OCI-LY7 (cell line): ENCODE results near the gene FUCA1. TPM values are rescaled to one million over a fixed set of nuclear protein-coding genes. Genes with fewer than 3 reads are reported as not detected.
A peak's percentile ranks its signal among the peaks of the same experiment; 100 is the strongest.

Source experiments
- BruUV-seq: library from RNA; stranded (reverse); fragments of 400-500 nt; replicated peaks from 2 replicates; lab custom pipeline; 2021; lab: Mats Ljungman, UMichigan
- CTCF ChIA-PET: fragments of 300-600 bp; sonication (Branson Sonifier 250); formaldehyde crosslinking; loops from one replicate; lab custom pipeline; 2022; ENCODE audit warnings: antibody characterized with exemption; ENCODE audit not compliant: unreplicated experiment; lab: Charles Lee
- POLR2A ChIA-PET: fragments of 300-600 bp; sonication (Branson Sonifier 250); formaldehyde crosslinking; loops from one replicate; lab custom pipeline; 2022; ENCODE audit warnings: antibody characterized with exemption; lab: Charles Lee
- DNase-seq: peaks from one replicate; pipeline ENCODE4 v3.0.0-alpha.2; 2015; ENCODE audit warnings: low spot score
- H2AFZ ChIP-seq: fragments of 200-600 bp; sonication (generic), shearing (Covaris generic); 2 replicates; pipeline ENCODE4 v1.6.1; 2014; ENCODE audit warnings: mild to moderate bottlenecking, antibody characterized with exemption, low read length, moderate library complexity
- H3K27ac ChIP-seq: fragments of 200-600 bp; sonication (generic); 2 replicates; pipeline ENCODE4 v1.5.1; 2014; ENCODE audit warnings: mixed run types, low read depth, mild to moderate bottlenecking, moderate library complexity, low read length, inconsistent platforms; ENCODE audit not compliant: poor library complexity, severe bottlenecking
- H3K36me3 ChIP-seq: fragments of 200-600 bp; sonication (generic); 2 replicates; pipeline ENCODE4 v1.6.1; 2014; ENCODE audit warnings: mild to moderate bottlenecking, antibody characterized with exemption, low read length, moderate library complexity, mixed read lengths; ENCODE audit not compliant: insufficient read depth
- H3K4me1 ChIP-seq: fragments of 200-600 bp; sonication (generic); 2 replicates; pipeline ENCODE4 v1.5.1; 2014; ENCODE audit warnings: mild to moderate bottlenecking, low read length; ENCODE audit not compliant: insufficient read depth, poor library complexity, severe bottlenecking
- H3K4me2 ChIP-seq: fragments of 200-600 bp; sonication (generic); 2 replicates; pipeline ENCODE4 v1.6.1; 2014; ENCODE audit warnings: mild to moderate bottlenecking, low read length
- H3K4me3 ChIP-seq: fragments of 200-600 bp; sonication (generic); 2 replicates; pipeline ENCODE4 v1.5.1; 2014; ENCODE audit warnings: mild to moderate bottlenecking, low read depth, low read length; ENCODE audit not compliant: poor library complexity, severe bottlenecking
- H3K79me2 ChIP-seq: fragments of 200-600 bp; sonication (generic); 2 replicates; pipeline ENCODE4 v1.6.1; 2016; ENCODE audit warnings: low read depth, mild to moderate bottlenecking, low read length, moderate library complexity, mixed read lengths; ENCODE audit not compliant: insufficient read depth
- H3K9me2 ChIP-seq: fragments of 200-600 bp; sonication (generic); 2 replicates; pipeline ENCODE4 v1.6.1; 2016; ENCODE audit warnings: mild to moderate bottlenecking, low read length, mixed read lengths; ENCODE audit not compliant: insufficient read depth
- H3K9me3 ChIP-seq: fragments of 200-600 bp; sonication (generic); 2 replicates; pipeline ENCODE4 v1.6.1; 2014; ENCODE audit warnings: mild to moderate bottlenecking, mixed run types, low read length, mixed read lengths
- H4K20me1 ChIP-seq: fragments of 200-600 bp; sonication (generic); 2 replicates; pipeline ENCODE4 v1.6.1; 2014; ENCODE audit warnings: mild to moderate bottlenecking, antibody characterized with exemption, low read length, moderate library complexity, mixed read lengths; ENCODE audit not compliant: insufficient read depth
- EZH2phosphoT487 ChIP-seq: fragments of 200-600 bp; sonication (generic); IDR thresholded peaks from 2 replicates; pipeline ENCODE4 v1.6.1; 2018; ENCODE audit warnings: low read depth, borderline replicate concordance, mild to moderate bottlenecking, mixed run types, antibody characterized with exemption, low read length, moderate library complexity, mixed read lengths
- intact Hi-C: fragments of 100-400 bp; cut with micrococcal nuclease; formaldehyde crosslinking; loops from one replicate; pipeline ENCODE4 v1.10.0; 2022; ENCODE audit not compliant: unreplicated experiment
- total RNA-seq, 2 experiments: library from RNA; depleted of rRNA in 1 of 2; stranded (reverse); fragments of >200 nt in 1 of 2; shearing (Covaris generic) in 1 of 2; gene quantifications; 2 replicates each; pipeline ENCODE4 v1.2.3, GENCODE V29; 2014 to 2022
- TF ChIP-seq, protein P1 (sequence below): fragments of 200-600 bp; sonication (generic); conservative IDR thresholded peaks from 2 replicates; pipeline ENCODE4 v1.5.1; 2014; ENCODE audit warnings: mild to moderate bottlenecking, antibody characterized with exemption, low read length, moderate library complexity, mixed read lengths

FUCA1 gene
- total RNA-seq, 2 experiments from 2014 or later: 9.1 to 9.9 TPM

- intact Hi-C loops: no loop called here
- H3K79me2 ChIP-seq: peaks cover 20% of the 10 kb centered on the region; the same call in 1 of the 2 replicates
- no TSS peak for BruUV-seq
- H3K4me3 ChIP-seq: no peak overlapping the region
- peaks cover 34% of the 10 kb centered on the region for H3K4me1 ChIP-seq
- H4K20me1 ChIP-seq: no peaks in the 10 kb centered on the region
- no peak overlapping the region for H3K4me2 ChIP-seq
- TF ChIP-seq, protein P1, sequence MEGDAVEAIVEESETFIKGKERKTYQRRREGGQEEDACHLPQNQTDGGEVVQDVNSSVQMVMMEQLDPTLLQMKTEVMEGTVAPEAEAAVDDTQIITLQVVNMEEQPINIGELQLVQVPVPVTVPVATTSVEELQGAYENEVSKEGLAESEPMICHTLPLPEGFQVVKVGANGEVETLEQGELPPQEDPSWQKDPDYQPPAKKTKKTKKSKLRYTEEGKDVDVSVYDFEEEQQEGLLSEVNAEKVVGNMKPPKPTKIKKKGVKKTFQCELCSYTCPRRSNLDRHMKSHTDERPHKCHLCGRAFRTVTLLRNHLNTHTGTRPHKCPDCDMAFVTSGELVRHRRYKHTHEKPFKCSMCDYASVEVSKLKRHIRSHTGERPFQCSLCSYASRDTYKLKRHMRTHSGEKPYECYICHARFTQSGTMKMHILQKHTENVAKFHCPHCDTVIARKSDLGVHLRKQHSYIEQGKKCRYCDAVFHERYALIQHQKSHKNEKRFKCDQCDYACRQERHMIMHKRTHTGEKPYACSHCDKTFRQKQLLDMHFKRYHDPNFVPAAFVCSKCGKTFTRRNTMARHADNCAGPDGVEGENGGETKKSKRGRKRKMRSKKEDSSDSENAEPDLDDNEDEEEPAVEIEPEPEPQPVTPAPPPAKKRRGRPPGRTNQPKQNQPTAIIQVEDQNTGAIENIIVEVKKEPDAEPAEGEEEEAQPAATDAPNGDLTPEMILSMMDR: no peak
- TF ChIP-seq EZH2phosphoT487: no peak
- H3K9me2 ChIP-seq: no peaks in the 10 kb centered on the region
- ChIA-PET POLR2A (no interaction called here), CTCF (no interaction called here)
- H2AFZ ChIP-seq: no peak overlapping the region
- no peaks in the 10 kb centered on the region for H3K9me3 ChIP-seq
- H3K36me3 ChIP-seq: peaks cover 43% of the 10 kb centered on the region
- no peak for DNase-seq
- no peak overlapping the region for H3K27ac ChIP-seq
Observed at GRCh38 chr1:23895082-23895481, 27.0 kb upstream of the FUCA1 start.

DNA sequence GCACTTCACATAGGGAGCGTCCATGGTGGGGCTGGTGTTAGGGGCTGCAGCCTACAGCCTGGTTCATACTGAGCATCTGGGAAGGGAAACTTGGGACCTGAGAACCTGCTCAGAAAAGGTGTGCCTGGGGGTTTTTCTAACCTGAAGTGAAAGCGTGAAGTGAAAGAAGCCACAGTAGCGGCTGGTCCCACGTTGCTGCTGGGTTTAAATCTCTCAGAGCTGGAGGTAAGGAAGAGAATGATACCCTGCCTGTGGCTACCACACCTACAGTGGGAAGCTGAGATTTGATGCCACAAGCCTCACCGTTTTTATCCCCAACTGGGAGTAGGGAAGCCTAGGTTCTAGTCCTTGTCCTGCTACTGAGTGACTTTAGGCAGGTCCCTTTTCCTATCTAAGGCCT lies 21.0 kb upstream of the FUCA1 start:
- CTCF ChIA-PET: no interaction called here

DNA sequence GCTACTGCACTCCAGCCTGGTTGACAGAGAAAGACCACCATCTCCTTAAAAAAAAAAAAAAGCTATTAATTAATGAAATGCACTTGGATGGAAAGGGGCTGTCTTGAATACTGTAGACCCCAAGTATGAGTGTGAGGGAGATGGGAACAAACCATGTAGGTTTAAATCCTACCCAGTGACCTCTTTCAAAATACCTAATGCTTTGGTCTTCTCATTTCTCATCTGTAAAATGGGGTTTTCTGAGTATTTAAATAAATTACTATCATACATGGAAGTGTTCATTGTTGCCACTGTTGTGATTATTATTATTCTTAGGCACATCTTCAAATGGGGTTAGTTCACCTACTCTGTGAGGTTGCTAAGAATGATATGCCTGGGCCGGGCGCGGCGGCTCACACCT lies 17.1 kb upstream of the FUCA1 start:
- no TSS peak for BruUV-seq

More for the DNA sequence above, 21.0 kb upstream of the FUCA1 start:
- Histone ChIP-seq H3K9me3 (no peaks in the 10 kb centered on the region), H3K27ac (peak overlapping the region; percentile 67), H3K36me3 (peaks cover 36% of the 10 kb centered on the region), H3K4me1 (peaks cover 37% of the 10 kb centered on the region), H3K79me2 (peaks cover 19% of the 10 kb centered on the region; the same call in 1 of the 2 replicates), H3K4me2 (peak overlapping the region; percentile 65), H3K9me2 (no peaks in the 10 kb centered on the region), H3K4me3 (peak overlapping the region; percentile 18), H4K20me1 (no peaks in the 10 kb centered on the region), H2AFZ (no peak overlapping the region)
- intact Hi-C loops: loop anchor here (2.0 kb wide), 1 partner anchor 20 kb away; no protein-coding TSS in a partner anchor
- no TSS peak for BruUV-seq
- TF ChIP-seq, protein P1: no peak
- no peak for TF ChIP-seq EZH2phosphoT487
- POLR2A ChIA-PET: interaction anchor here (0.6 to 1.9 kb wide), 5 partner anchors 17 to 66 kb away, joined by 3 to 9 read pairs (median 5); no protein-coding TSS in a partner anchor
- peak; percentile 54 for DNase-seq

More for the DNA sequence above, 17.1 kb upstream of the FUCA1 start:
- DNase-seq: no peak
- Histone ChIP-seq H3K9me3 (no peaks in the 10 kb centered on the region), H3K4me3 (no peak overlapping the region), H3K27ac (no peak overlapping the region), H4K20me1 (no peaks in the 10 kb centered on the region), H2AFZ (no peak overlapping the region), H3K79me2 (peaks cover 19% of the 10 kb centered on the region; the same call in 1 of the 2 replicates), H3K4me2 (no peak overlapping the region), H3K36me3 (peaks cover 44% of the 10 kb centered on the region), H3K4me1 (peaks cover 33% of the 10 kb centered on the region), H3K9me2 (no peaks in the 10 kb centered on the region)
- ChIA-PET POLR2A (interaction anchor here (0.6 to 1.1 kb wide), 2 partner anchors 25 to 278 kb away, joined by 3 to 4 read pairs; no protein-coding TSS in a partner anchor), CTCF (no interaction called here)
- intact Hi-C loops: no loop called here
- TF ChIP-seq, protein P1: no peak
- TF ChIP-seq EZH2phosphoT487: no peak
